Embryonic facial prominence (tissue), 1 donor: Measurements from ENCODE around the gene GGACT.
"Not testable (repeated sequence)": the region's sequence is repeated elsewhere in the genome, so short reads cannot be mapped to it uniquely, and the experiment has no call there.

Source experiments
- DNase-seq: peaks from one replicate; pipeline ENCODE4 v3.0.0-alpha.2; 2016; ENCODE audit errors: extremely low spot score

Gene GGACT

DNA sequence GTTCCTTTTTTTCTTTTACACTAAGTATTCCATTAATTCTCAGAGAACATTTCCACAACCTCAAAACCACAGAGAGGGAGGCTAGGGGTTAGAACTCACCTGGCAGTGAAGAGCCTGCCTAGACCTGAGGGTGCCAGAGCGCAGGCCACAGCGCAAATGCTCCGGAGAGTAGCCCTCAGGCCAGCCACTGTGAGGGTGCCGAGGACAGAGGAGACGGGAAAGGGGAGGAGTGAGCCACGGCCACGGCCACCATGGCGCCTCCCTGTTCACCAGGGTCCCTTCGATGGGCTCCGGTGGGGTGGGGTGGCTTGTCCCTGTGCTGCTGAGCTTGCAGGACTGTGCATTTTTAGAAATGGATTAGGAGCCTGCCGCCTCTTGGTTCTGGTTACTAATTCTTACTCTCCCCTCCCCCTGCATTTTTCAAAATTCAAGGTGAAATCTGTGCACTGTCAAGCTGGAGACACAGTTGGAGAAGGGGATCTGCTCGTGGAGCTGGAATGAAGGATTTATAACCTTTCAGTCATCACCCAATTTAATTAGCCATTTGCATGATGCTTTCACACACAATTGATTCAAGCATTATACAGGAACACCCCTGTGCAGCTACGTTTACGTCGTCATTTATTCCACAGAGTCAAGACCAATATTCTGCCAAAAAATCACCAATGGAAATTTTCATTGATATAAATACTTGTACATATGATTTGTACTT, 58.8 kb downstream of the GGACT start:
- DNase-seq, result no peak

DNA sequence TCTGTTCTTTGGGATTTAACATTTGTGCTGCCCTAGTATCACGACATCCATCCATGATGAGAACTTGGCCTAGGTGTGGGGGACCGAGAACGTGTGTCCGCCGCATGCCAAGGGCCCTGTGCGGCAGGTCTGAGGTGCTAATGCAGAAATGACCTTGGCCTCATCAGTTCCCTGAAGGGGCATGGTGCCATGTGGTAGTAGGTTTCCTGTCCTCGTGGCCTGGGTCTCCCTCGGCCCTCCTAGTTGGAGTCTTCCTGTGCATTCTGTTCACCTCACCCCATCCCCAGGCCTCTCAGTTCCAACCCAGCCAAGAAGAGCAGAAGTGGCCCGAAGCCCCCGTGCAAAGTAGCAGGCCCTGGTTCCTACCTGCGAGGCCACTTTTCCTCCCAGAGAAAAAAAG, 59.8 kb downstream of the GGACT start:
- DNase-seq, result no peak

DNA sequence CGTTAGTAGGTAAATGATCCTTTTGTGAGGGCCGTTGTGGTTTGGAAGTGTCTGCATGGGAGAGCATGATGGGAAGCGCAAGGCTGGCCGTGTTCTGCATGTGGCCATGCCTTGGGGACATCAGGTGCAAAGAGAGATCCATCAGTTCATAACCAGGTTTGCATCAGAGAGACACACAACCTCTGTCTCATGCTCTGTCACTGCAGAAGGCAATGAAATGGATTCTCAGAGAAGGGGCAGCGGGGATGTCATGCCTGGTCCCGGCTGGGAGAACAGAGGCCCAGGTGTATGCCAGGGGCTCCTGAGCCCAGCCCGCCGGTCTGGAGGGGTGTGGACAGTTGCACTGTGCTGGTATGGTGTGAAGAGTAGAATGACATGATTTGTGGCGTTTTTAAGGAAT, 60.2 kb downstream of the GGACT start:
- DNase-seq, result no peak

DNA sequence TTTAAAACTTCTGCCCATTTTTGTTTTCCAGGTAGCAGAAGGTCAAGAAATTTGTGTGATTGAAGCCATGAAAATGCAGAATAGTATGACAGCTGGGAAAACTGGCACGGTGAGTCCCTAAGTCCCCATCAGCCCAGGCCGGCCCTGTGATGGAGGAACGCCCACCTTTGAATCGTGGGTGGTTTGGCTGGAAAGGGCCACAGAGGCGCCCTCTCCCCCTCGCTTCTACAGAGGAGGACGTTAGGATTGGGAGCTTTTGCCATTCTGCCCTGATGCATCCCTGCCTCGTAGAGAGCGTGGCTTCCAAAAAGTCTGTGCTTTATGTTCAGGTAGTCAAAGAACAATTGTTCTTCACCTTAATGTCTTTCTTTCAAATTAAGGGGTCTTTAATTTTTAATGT, 60.9 kb downstream of the GGACT start:
- DNase-seq, result no peak

DNA sequence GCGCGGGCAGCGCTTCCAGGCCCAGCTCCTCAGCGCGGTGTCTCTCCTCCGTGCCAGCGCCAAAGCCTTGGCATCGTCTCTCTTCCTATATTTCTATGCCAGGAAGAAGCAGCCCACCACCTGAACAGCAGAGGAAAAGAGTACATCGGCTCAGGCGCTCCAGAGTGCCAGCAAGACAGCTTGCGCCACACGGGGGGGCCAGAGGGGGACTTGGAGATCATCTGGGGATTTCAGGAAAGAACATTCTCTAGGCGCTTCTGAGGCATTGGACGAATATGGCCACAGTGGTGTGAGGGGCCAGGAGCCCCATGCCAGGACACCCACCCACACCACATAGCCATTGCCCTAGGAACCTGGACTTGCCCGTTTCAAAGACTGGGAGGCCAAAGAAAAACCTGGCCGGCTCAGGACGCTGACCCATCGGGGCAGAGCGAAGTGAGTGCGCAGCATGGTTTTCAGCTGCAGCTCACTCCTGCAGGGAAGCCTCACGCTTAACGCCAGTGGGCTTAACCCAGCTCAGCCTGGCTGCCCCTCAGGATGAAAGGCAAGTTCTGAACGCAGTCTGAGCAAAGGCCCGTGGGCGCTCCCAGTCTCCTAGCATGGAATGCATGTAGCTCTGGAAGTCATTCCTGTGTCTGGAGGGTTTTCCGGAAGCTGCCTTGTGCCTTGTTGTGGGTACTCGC, 62.1 kb downstream of the GGACT start:
- no peak for DNase-seq

DNA sequence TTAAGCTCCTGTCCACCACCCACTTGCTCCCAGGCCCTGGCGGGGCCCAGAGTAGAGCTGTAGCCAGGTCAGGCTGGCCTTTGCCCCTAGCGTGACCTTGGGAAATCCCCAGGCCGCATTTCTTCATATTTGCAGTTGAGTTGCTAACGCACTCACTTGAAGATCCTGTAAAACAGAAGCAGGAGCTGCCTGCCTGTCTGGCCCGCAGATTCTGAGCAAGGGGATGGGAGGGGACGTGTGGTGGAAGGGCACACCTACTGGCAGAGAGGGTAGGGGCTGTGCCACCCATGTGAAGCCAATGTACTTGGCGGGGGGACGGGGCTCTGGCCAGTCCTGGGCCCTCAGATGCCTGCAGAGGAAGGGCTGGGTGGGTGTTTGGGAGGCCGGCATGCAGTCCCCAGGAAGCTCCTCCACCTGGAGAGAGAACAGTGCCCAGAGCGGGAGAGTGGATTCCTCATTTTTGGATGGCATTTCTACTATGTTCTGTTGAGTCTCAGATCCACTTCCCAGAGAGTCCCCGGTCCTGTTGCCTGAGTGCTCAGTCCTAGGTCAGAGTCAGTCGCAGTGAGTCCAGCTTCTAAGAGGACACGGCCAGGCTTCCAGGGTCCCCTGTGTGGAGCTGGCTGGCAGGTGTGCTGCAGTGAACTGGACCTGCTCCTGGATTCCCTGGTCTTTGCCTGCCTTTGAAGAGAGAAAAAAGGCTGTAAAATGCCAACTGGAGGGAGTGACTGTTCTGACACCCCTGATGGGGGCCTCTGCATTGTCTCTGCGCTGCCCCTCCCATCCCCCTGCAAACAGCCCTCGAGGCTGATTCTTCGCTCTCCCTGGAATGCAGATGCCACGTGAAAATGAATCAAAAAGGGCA, 62.9 kb downstream of the GGACT start:
- DNase-seq, result no peak

DNA sequence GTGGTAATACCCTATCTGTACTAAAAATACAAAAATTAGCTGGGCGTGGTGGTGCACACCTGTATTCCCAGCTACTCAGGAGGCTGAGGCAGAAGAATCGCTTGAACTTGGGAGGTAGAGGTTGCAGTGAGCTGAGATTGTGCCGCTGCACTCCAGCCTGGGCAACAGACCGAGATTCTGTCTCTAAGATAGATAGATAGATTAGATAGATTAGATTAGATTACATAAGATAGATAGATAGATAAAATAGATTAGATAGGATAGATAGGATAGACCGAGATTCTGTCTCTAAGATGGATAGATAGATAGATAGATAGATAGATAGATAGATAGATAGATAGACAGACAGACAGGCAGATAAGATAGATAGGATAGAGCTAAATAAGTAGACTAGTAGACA, 63.9 kb downstream of the GGACT start:
- DNase-seq, result not testable (repeated sequence)

DNA sequence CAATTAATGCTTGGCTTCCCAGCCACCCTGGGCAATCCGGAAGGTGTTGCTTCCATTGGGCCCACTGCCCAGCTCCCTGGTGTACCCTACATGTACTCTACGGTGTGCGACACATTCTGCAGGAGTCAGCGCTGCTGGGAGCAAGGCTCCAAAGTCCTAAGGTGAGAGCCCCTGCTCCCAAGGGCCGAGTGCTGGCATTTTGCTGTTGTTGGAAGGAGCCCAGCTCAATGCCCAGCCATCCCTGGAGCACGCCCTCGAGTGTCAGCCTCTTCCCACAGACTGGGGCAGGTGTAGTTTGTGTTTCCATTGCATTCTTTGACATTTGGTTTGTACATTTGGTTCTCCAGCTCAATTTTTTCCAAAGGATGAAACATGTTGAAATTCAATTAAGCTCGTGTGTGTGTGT, 64.6 kb downstream of the GGACT start:
- DNase-seq, result no peak

DNA sequence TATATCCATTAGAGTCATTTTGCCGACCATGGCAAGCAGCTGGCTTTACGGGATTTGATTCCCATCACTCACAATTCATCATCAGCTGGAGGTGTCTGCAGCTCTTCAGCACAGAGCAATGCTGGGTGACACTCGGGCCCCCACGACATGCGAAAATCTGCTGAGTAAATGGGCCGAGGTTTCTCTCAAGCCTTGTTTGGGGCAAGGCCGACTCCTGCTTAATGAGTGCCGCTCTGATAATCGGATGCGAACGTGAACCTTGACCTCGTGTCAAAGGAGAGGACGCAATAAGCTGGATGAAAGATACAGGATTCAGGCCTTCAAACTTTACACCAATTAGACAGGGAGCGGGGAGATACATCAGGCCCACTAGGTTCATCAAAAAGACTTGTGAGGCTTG, 65.2 kb downstream of the GGACT start:
- DNase-seq, result no peak

DNA sequence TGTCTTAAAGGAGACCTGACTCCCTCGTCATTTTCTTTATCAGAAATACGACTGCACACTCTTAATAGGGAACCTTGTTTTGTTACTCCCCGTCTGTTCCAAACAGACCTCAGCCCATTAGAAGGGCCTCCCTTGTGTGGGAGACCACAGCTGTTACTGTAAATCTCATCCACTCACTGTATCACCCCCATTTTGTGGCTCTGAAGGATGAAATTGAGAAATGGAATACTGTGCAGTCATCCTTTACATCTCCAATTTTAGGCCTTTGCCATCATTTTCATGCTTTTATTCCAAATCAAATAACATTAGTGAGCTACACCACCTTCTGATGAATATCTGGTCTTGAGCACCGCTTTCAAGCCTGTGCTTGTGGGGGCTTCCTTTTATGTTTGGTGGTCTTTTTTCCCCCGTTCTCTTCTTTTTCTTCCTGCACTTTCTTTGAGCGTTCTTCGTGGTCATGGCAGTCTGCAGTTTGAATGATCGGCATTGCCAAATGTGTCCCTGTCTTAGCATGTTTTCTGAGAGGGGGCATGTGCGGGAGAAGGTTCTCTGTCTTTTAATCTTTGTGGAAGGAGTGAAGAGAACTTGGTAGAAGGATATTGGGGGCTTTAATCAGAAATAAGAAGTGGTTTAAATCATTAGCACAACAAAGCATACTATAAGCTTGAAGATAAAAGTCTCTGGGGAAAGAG, 65.8 kb downstream of the GGACT start:
- no peak for DNase-seq

DNA sequence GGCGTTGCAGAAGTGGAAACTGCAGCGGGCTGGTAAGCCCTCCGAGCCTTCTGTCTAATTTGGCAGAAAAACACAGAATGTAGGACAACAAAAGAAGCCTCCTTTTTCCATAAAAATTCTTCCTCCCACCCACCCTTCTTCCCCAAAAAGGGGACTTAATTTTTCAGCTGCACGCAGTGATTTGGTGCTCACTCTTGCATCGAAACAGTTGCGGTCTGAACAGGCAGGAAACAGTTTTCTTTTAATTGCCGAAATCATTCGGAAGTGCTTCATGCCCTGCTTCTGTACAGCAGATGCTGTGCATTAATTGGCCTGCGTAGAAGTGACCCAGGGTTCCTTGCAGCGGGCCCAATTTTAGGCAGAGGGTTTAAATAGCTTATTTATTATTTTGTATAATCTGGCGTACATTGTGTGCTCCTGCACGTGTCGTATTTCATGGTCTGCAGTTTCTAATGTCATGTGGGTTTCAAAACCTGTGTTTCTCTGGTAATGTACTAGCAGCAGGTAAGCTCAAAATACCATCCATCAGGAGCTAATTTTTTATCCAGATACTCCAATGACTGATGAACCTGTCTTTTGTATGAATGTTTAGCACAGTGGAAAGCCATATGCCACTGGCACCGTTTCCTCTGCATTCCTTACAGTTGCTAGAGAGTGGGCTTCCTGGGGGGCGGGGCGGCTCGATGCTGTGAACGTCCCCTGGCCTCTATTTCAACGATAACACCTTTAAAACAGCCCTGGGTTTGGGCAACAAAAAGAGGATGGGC, 66.6 kb downstream of the GGACT start:
- DNase-seq, result no peak

DNA sequence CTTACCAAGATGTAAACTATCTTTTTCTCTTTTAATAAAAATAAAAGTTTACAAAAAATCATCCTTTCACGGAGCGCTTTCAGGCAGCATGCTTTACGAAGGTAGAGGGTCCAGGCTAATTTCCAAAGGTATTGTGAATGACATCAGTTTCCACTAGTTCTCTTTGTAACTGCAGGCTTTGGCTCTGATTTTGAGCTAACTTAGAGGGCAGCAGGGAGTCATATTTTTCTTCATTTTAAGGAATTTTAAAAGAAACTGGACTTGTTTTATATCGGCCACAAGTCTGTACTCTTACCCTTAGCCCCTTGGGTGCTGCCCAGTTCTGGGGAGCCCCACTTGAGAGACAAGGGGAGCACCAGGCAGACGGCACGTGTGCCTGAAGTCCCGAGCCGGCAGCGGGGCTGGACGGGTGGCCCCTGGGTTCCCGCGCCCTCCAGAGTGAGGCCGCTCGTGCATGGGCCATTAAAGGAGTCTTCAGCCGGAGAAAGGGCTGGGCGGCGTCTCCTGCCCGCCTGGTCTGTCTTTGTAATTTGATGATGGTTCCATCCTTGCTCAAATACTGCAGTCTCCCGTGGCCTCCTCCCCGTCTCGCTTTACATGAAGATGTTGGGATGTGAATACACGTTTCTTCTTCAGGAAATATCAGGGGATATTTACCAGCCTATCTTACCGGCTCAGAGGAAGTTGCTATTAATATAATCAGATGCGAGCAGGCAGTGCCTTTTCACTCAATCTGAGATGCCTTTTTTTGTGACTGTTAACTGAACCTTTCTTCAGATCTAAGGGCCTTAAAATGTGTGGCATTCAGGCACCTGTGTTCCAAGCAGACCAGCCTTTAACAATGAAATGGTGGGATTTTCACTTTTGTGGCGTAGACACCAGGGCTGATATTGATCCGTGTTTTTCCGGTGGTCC, 67.4 kb downstream of the GGACT start:
- no peak for DNase-seq

DNA sequence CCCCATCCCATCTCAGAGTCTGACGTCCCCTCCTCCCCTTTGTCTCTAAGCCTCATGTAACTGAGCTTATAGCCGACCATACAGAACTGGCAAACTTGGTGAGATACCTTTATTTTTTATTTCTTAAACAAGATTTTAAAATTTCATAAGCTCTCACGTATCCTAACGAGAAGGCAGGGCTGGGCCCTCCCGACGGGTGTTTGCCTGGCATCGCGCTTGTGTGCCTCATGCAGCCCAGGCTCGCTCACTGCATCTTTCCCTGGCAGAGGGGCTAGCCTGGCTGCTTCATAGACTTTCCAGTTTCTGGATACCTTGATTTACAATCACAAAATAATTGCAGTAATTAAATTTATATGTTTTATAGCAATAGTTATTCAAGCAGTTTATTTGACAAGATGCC, 69.0 kb downstream of the GGACT start:
- DNase-seq, result no peak

DNA sequence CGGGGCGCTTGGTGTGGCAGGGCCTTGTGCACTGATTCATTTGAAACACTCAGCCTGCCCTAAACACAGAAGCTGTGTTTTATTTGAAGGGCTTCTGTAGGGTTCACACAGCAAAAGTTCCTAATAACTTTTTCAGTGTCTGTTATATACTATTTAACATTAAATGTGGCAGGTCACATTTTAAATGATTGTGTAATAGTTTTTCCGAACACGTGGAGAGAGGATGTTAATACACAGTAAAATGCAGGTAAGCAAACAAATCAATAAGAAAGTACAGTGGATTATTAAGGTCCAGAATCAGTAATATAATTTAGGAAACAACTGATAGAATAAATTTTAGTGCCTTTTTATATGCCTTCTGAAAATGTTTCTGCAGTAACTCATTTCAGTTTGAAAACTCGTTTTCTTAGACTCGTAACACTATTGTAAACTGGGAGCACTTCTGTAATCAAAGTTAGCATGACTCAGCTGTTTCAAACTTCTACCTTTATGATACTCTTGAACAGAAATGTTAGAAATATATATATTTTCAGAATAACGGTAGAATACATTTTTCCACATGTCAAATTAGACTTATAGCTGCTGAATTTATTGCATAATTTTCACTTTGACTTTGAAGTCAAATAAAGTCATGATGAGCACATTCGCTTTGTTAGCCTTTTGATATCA, 70.1 kb downstream of the GGACT start:
- DNase-seq, result no peak

DNA sequence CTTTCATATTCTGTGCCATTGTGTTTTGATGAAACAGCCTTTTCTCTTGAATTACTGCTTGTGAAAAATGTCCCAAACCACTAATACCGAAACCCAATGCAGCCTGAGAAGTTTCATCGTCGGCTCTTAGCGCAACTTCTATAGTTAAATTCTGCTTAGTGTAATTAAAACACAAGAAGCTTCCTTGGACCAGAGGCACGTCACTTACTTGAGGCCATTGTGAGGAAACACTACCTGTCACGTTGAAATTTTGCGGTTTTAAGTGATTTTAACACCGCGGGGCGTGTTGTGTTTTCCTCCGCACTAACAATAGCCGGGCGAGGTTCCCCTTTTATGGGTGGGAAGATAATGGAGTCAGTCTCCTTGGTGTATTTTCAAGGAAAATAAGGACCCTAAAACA, 70.9 kb downstream of the GGACT start:
- DNase-seq, result no peak

DNA sequence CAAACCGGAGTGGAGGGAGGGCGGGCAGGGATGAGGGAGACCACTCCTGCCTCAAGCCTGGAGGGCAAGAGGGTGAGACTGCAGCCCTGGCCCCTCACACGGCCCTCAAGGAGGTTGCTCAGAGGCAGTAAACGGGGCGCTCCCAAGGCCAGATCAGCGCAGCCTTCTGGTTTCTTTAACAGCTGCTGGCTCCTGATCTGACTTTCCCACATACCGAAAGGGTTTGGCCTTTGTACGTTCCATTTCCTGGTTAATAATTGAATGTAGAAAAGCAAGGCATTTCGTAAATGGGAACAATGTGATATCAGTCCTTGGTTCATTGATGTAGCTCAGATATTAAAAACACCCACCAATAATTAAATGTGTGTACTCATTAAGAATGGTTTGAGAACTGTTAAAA, 71.5 kb downstream of the GGACT start:
- no peak for DNase-seq

DNA sequence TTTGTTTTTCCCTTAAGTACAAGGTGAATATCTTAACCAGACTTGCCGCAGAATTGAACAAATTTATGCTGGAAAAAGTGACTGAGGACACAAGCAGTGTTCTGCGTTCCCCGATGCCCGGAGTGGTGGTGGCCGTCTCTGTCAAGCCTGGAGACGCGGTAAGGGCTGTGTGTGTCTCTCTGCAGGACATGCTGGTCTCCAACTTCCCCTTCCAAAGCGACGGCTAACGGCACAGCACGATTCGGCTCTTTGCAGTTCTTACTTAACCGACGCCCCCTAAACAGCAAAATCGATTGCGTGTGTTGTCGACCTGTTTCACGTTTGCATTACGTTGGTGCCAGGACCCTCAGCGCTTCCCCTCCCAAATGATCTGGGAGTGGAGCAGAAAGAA, 73.2 kb downstream of the GGACT start:
- DNase-seq, result no peak

DNA sequence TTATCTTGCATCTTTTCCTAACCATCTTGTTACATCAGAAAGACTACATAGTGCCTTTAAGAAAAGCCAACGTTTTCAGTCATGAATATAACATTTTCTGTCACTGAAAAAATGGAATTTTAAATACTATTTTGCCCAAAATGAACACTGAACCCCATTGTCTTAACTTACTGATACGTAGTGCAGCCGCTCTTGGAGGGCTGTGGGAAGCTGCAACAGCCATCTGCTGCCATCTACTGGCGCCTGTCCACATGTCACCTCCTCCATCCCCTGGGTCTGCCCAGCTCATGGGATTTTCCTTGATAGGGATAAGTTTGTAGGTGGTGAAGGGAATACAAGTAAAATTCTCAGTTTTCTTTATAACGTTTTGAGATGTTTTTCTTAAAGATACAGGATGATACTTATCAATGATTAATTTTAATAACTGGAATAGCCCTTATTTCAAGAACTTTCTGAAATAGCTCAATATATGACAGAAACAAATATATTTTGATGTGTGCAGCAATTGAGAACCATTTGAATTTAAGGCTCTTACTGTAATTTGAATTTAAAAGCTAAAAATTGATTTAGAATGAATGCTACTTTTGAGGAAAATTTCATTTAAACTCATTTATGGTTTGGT, 73.7 kb downstream of the GGACT start:
- peak; percentile 63 for DNase-seq

DNA sequence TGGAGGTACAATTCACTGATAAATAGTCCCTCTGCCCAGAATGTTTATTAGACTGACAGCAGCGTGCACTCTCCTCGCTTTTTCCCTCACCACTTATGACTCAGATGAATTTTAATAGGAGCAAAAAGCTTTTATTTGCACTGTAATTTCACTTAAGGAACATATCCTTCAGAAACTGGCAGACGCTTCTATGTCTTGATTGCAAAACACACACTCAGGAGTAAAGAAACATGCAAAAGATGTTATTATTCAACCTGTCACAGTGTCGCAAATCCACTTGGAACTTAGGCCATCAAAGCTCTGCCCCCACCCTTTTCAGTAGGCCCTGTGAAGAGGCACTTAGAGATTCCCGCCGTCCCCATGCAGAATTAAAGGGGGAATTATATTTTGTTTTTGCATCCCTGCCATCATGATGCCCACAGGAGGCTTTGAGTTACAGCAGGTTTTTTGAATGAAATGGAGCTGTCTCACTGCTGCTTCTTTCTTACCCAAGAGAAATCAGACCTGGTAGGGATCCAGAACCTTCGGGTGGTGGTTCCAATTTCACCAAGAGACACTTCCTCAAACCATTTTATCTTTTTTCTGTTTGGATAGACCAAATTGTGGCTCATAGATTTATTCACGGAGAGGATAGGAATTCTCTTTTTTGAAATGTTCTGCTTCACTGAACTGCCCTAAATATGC, 74.5 kb downstream of the GGACT start:
- DNase-seq, result no peak
